Activated T-helper 2 cell treated with anti-CD3 and anti-CD28 coated beads, Interferon-gamma antibody, Interleukin-2, Interleukin-4, amounts not matched to agents 10 μg/mL and 5 μg/mL and 100 μg/mL, durations not matched to agents 14 hours and 24 hours and 36 hours (primary cell): ENCODE measurements around the gene PRKAG3. TPM values are rescaled to one million over a fixed set of nuclear protein-coding genes. Genes with fewer than 3 reads are reported as not detected.

ENCODE experiments used
- DNase-seq: peaks from one replicate; pipeline ENCODE4 v3.0.0; 2021; ENCODE audit warnings: low spot score
- H3K27ac Mint-ChIP-seq: one replicate; pipeline ENCODE4 v1.8.0; 2021; ENCODE audit warnings: mixed read lengths
- H3K27me3 Mint-ChIP-seq: one replicate; pipeline ENCODE4 v1.8.0; 2021; ENCODE audit warnings: low read depth, mixed read lengths
- H3K36me3 Mint-ChIP-seq: one replicate; pipeline ENCODE4 v1.8.0; 2021; ENCODE audit warnings: low read depth, mixed read lengths
- H3K4me1 Mint-ChIP-seq: one replicate; pipeline ENCODE4 v1.8.0; 2021; ENCODE audit warnings: low read depth, mixed read lengths
- H3K4me3 Mint-ChIP-seq: one replicate; pipeline ENCODE4 v1.8.0; 2021; ENCODE audit warnings: low read depth, mild to moderate bottlenecking, moderate library complexity, mixed read lengths
- H3K9me3 Mint-ChIP-seq: one replicate; pipeline ENCODE4 v1.8.0; 2021; ENCODE audit warnings: mixed read lengths
- intact Hi-C: fragments of 100-400 bp; cut with micrococcal nuclease; formaldehyde crosslinking; loops from one replicate; pipeline ENCODE4 v1.15.1; 2023
- total RNA-seq: library from RNA; stranded (reverse); gene quantifications from 2 replicates; pipeline ENCODE4 v1.2.3, GENCODE V29; 2022

PRKAG3 gene
- total RNA-seq, 1 donor from 2014 or later: not detected

DNA sequence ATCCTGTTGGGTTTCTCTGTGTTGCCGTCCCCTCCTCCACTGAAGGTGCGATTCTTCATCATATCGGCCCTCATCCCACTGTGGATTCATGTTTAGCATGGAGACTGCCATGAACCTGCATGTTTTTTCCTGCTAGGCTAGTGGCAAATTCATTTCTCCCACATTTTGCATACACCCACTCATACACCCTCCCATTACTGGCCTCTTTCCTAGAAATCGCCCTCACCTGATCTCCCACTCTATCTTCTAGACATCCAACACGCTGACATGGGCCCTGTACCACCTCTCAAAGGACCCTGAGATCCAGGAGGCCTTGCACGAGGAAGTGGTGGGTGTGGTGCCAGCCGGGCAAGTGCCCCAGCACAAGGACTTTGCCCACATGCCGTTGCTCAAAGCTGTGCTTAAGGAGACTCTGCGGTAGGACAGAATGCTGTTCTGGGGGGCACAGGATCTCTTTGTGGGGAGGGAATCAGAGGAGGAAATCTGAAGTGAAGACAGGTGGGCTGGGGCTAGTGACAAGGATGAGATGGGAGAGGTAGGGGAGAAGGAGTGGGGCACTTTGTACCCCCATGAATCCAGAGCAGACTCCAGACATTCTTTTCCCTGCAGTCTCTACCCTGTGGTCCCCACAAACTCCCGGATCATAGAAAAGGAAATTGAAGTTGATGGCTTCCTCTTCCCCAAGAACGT, 17.7 kb downstream of the PRKAG3 start:
- H3K27ac Mint-ChIP-seq: no peak overlapping the region
- intact Hi-C loops: no loop called here
- H3K4me3 Mint-ChIP-seq: no peak overlapping the region
- H3K4me1 Mint-ChIP-seq: no peaks in the 10 kb centered on the region
- peaks cover 10% of the 10 kb centered on the region for H3K27me3 Mint-ChIP-seq
- H3K36me3 Mint-ChIP-seq: no peaks in the 10 kb centered on the region
- no peaks in the 10 kb centered on the region for H3K9me3 Mint-ChIP-seq
- no peak for DNase-seq

GRCh38 chr2:218812861-218813260, 18.7 kb downstream of the PRKAG3 start:
- intact Hi-C loops: no loop called here
- Mint-ChIP-seq H3K9me3 (no peaks in the 10 kb centered on the region), H3K4me3 (no peak overlapping the region), H3K27me3 (peaks cover 10% of the 10 kb centered on the region), H3K36me3 (no peaks in the 10 kb centered on the region), H3K27ac (no peak overlapping the region), H3K4me1 (no peaks in the 10 kb centered on the region)
- no peak for DNase-seq

- intact Hi-C loops: no loop called here
- Mint-ChIP-seq H3K9me3 (no peaks in the 10 kb centered on the region), H3K36me3 (no peaks in the 10 kb centered on the region), H3K4me3 (no peak overlapping the region), H3K27me3 (peaks cover 5% of the 10 kb centered on the region), H3K27ac (no peak overlapping the region), H3K4me1 (no peaks in the 10 kb centered on the region)
- DNase-seq: no peak
These were observed 19.3 kb downstream of the PRKAG3 start for GRCh38 chr2:218812096-218812815.

DNA sequence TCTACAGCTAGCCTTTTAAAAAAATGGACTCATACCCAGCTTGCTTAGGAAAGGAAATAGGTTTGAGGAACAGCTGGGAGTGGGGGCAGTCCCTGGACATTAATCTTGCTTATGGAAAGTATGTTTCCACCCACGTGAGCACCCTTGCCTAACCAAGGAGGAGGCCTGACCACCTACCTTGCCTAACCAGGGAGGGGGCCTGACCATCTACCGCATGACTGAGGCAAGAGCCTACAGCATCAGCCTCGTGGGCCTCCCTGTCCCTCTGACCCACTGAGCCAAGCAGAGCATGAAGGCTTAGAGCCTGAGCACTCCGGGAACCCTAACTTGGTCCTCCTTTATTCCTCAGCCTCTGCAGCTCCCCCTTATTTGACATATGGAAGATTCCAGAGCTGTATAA, 20.2 kb downstream of the PRKAG3 start:
- Mint-ChIP-seq H3K36me3 (no peaks in the 10 kb centered on the region), H3K4me1 (no peaks in the 10 kb centered on the region), H3K27me3 (peaks cover 4% of the 10 kb centered on the region), H3K9me3 (no peaks in the 10 kb centered on the region), H3K4me3 (no peak overlapping the region), H3K27ac (no peak overlapping the region)
- DNase-seq: no peak
- intact Hi-C loops: no loop called here

DNA sequence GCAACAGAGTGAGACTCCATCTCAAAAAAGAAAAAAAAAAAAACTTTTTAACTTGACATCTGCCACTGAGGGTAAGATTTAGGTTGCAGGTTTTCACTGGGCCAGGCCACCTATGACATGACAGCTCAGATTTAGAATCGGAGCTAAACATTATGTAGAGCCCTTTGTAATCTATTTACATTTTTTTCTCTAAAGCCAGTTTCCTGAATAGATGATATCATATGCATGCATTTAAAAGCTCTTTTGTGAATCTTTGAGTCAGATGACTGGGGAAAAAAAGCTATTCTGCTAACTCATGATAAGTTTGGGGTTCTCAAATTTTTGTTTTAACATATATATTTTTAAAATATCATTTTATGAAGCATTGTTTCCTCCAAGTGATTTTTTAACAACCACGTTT, 21.3 kb downstream of the PRKAG3 start:
- intact Hi-C loops: no loop called here
- Mint-ChIP-seq H3K4me1 (no peaks in the 10 kb centered on the region), H3K4me3 (no peak overlapping the region), H3K9me3 (peaks cover under 1% of the 10 kb centered on the region), H3K27me3 (peaks cover 11% of the 10 kb centered on the region), H3K36me3 (no peaks in the 10 kb centered on the region), H3K27ac (no peak overlapping the region)
- no peak for DNase-seq

- no peak for DNase-seq
- no peak overlapping the region for H3K4me3 Mint-ChIP-seq
- intact Hi-C loops: no loop called here
- H3K36me3 Mint-ChIP-seq: no peaks in the 10 kb centered on the region
- peaks cover 8% of the 10 kb centered on the region for H3K9me3 Mint-ChIP-seq
- no peaks in the 10 kb centered on the region for H3K4me1 Mint-ChIP-seq
- H3K27ac Mint-ChIP-seq: no peak overlapping the region
- H3K27me3 Mint-ChIP-seq: peaks cover 17% of the 10 kb centered on the region
These were observed 22.1 kb downstream of the PRKAG3 start for GRCh38 chr2:218809515-218809914.

GRCh38 chr2:218807626-218808025, 24.0 kb downstream of the PRKAG3 start:
- no peaks in the 10 kb centered on the region for H3K36me3 Mint-ChIP-seq
- no peak for DNase-seq
- no peaks in the 10 kb centered on the region for H3K4me1 Mint-ChIP-seq
- peaks cover 14% of the 10 kb centered on the region for H3K9me3 Mint-ChIP-seq
- intact Hi-C loops: no loop called here
- H3K4me3 Mint-ChIP-seq: no peak overlapping the region
- no peak overlapping the region for H3K27ac Mint-ChIP-seq
- peaks cover 21% of the 10 kb centered on the region for H3K27me3 Mint-ChIP-seq

- DNase-seq: no peak
- Mint-ChIP-seq H3K4me3 (no peak overlapping the region), H3K9me3 (peaks cover 14% of the 10 kb centered on the region), H3K4me1 (peaks cover 3% of the 10 kb centered on the region), H3K36me3 (no peaks in the 10 kb centered on the region), H3K27ac (no peak overlapping the region), H3K27me3 (peaks cover 21% of the 10 kb centered on the region)
- intact Hi-C loops: no loop called here
These were observed 25.1 kb downstream of the PRKAG3 start for GRCh38 chr2:218806346-218806978.

- Mint-ChIP-seq H3K36me3 (no peaks in the 10 kb centered on the region), H3K4me3 (no peak overlapping the region), H3K27me3 (peaks cover 21% of the 10 kb centered on the region), H3K9me3 (peaks cover 14% of the 10 kb centered on the region), H3K4me1 (peaks cover 3% of the 10 kb centered on the region), H3K27ac (no peak overlapping the region)
- no peak for DNase-seq
- intact Hi-C loops: no loop called here
These were observed 26.0 kb downstream of the PRKAG3 start for GRCh38 chr2:218805627-218806026.

DNA sequence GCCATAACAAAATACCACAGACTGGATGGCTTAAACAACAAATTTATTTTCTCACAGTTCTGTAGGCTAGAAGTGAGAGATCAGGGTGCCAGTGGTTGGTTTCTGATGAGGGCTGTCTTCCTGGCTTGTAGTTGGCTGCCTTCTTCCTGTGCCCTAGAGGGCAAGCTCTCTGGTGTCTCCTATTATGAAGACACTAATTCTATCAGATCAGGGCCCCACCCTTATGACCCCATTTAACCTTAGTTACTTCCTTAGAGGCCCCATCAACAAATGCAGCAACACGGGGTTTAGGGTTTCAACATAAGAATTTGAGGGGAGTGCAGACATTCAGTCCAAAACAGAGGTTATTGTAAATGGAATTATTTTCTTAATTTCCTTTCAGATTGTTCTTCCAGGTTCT, 26.8 kb downstream of the PRKAG3 start:
- H3K27me3 Mint-ChIP-seq: peaks cover 27% of the 10 kb centered on the region
- H3K36me3 Mint-ChIP-seq: no peaks in the 10 kb centered on the region
- DNase-seq: no peak
- no peak overlapping the region for H3K27ac Mint-ChIP-seq
- no peak overlapping the region for H3K4me3 Mint-ChIP-seq
- H3K9me3 Mint-ChIP-seq: peaks cover 14% of the 10 kb centered on the region
- intact Hi-C loops: no loop called here
- H3K4me1 Mint-ChIP-seq: peaks cover 3% of the 10 kb centered on the region

GRCh38 chr2:218802386-218802994, 29.1 kb downstream of the PRKAG3 start:
- Mint-ChIP-seq H3K4me3 (no peak overlapping the region), H3K36me3 (no peaks in the 10 kb centered on the region), H3K27me3 (peaks cover 37% of the 10 kb centered on the region), H3K9me3 (peaks cover 14% of the 10 kb centered on the region), H3K27ac (no peak overlapping the region), H3K4me1 (peaks cover 3% of the 10 kb centered on the region)
- no peak for DNase-seq
- intact Hi-C loops: no loop called here

DNA sequence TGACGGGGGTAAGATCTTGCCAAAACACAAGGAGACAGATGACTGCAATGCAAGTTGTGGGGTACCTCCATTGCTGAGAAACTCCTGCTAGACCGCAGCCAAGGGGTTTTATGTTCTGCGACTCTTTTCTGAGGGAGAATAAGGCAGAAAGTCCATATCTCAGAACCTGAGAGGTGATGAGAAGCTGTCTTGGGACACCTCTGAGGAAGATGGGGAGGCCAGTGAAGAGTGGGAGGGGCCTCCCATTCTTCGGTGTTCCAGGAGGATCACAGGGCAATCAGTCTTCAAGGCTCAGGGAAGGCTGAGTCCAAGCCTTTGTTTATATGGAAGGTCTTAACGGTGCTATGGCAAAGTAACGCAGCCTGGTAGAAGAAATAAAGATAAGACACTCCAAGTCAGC, 31.6 kb downstream of the PRKAG3 start:
- no peak overlapping the region for H3K27ac Mint-ChIP-seq
- no peak for DNase-seq
- H3K27me3 Mint-ChIP-seq: peaks cover 31% of the 10 kb centered on the region
- H3K4me1 Mint-ChIP-seq: peaks cover 3% of the 10 kb centered on the region
- H3K9me3 Mint-ChIP-seq: peaks cover 10% of the 10 kb centered on the region
- H3K4me3 Mint-ChIP-seq: no peak overlapping the region
- intact Hi-C loops: no loop called here
- no peaks in the 10 kb centered on the region for H3K36me3 Mint-ChIP-seq
